T-helper 2 cell treated with Interferon-gamma antibody and Interleukin-4, amounts not matched to agents 100 ng/mL and 5 ng/mL, for 36 hours (primary cell): Measurements from ENCODE around the gene CCDC106. TPM values are rescaled to one million over a fixed set of nuclear protein-coding genes. Genes with fewer than 3 reads are reported as not detected.

ENCODE experiments used
- intact Hi-C: fragments of 100-400 bp; cut with micrococcal nuclease; formaldehyde crosslinking; loops from one replicate; pipeline ENCODE4 v1.15.1; 2023
- total RNA-seq: library from RNA; stranded (reverse); gene quantifications from 2 replicates; pipeline ENCODE4 v1.2.3, GENCODE V29; 2022

CCDC106 gene
- total RNA-seq, 1 donor from 2014 or later = 7.0 TPM

DNA sequence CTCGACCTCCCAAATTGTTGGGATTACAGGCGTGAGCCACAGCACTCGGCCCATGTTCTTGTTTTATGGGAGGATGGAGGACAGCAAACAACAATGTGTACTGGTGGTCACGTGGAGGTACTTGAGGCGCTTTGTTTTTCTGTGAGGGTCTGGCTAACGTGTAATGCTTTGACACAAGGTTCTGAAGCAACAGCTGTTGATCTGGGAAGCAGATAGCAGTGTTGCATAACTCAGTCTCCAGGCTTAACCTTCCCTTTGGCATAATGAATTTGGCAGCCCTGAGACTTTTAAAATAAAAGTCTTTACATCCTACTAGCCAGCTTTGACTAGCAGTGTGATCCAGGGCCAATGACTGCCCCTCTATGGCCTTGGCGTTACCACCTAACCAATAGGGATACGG is 14.2 kb upstream of the CCDC106 start:
- intact Hi-C loops = loop anchor here (2.0 to 10.0 kb wide), 3 partner anchors 41 to 249 kb away; partner anchors contain the start of genes EPN1, RPL28 and TMEM238

GRCh38 chr19:55635334-55635717 is 12.7 kb upstream of the CCDC106 start:
- intact Hi-C loops = loop anchor here (1.0 to 10.0 kb wide), 3 partner anchors 8 to 251 kb away; partner anchors contain the start of genes EPN1, RPL28, TMEM238 and ZNF581

GRCh38 chr19:55635856-55636440 is 12.1 kb upstream of the CCDC106 start:
- intact Hi-C loops = loop anchor here (1.0 to 10.0 kb wide), 3 partner anchors 7 to 251 kb away; partner anchors contain the start of genes EPN1, RPL28, TMEM238 and ZNF581

DNA sequence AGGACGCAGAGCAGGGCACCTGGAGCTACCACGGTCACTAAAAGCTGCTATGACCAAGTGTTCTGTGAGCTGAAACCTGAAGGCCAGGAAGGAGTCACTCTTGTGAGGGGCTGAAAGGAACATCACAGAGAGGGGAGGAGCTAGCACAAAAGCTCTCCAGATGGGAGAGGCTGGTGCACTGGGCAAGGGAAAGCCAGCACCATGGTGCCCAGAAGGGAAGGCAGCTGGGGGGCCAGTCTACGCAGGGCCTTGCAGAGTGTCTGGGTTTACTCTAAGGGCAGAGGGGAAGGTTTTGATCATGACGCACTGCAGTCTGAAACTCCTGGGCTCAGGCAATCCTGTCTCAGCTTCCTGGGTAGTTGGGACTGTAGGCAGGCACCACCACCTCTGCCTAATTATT is 11.3 kb upstream of the CCDC106 start:
- intact Hi-C loops = loop anchor here (10.0 kb wide), 1 partner anchor 252 kb away; the partner anchor contains the start of genes RPL28 and TMEM238

DNA sequence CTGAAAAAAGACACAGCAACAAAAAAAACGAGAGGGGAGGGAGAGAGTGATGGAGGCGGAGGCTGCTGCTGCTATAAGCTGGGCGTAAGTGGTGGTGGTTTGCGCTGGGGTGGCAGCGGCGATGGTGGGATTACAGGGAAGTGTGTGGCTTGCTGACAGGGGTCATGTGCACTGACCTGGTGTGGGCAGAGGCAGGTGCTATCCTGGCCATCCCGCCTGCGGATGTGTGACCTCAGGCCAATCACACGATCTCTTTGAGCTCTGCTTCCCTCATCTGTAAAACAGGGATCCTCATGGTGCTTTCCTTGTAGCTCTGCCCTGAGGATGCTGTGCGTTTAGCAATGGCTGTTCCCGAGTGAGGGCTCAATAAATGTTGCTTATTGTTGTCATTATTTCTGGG is 10.5 kb upstream of the CCDC106 start:
- intact Hi-C loops = loop anchor here (10.0 kb wide), 1 partner anchor 253 kb away; the partner anchor contains the start of genes RPL28 and TMEM238

DNA sequence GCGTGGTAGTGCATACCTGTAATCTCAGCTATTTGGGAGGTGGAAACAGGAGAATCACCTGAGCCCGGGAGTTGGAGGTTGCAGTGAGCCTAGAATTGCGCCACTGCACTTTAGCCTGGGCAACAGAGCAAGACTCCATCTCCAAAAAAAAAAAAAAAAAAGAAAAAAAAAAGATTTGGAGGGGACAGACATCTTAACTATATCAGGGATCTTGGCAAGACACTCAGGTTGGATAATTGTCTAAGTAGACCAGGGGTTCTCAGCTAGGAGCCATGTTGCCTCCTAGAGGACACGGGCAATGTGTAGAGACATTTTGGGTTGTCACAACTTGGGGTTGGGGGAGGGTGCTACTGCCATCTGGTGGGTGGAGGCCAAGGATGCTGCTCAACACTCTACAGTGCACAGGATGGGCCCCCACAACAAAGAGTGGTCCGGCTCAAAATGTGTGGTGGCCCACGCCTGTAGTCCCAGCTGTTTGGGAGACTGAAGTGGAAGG is 9.1 kb upstream of the CCDC106 start:
- intact Hi-C loops = loop anchor here (10.0 kb wide), 1 partner anchor 254 kb away; the partner anchor contains the start of genes RPL28 and TMEM238

- intact Hi-C loops = loop anchor here (5.0 kb wide), 1 partner anchor 1178 kb away; the partner anchor contains the start of gene LENG9
These were observed 7.9 kb upstream of the CCDC106 start for GRCh38 chr19:55640043-55640576.

DNA sequence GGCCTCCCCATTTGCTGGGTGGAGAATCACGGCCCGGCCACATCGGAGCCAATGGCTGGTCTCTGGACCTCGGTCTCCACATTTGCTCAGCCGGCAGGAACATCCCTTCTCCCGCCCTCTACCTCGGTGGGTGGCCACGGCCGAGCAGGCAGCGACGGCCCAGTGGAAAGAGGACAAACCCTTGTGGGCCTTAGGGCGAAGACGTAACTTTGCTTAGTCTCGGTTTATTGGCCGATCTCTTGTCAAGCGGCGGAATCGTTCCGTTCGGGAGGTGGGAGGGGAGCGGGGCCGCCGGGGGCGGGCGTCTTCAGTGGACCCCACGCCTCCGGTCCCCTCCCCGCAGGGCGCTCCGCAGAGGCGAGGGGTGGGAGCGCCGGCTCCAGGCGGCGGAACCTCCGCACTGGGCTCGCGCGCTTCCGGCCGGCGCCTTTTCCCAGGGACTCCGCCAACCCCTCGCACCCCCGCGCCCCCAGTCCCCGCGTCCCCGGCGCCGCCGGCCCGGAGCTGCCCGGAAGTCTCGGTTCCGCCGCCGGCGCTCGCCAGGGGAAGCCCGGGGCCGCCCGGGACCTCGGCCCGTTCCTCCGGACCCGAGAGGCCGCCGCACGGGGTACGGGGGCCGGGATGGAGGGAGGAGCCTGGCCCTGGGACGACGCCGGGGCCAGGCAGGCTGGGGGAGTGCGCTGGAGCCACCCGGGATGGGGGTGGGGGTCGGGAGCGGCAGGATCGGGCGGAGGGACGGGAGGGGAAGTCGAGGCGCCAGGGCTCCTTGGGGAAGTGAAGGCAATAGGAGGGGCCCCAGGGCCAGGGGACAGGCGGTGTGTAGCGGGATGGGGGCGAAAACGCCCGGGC is 7.2 kb upstream of the CCDC106 start, which contains the start of gene ZNF580:
Gene ZNF580, plus strand, starts transcription at position 426 of the 849 bp plus-strand sequence. CDS start 1,507 bp downstream, outside the sequence.
- intact Hi-C loops = loop anchor here (5.0 kb wide), 1 partner anchor 1178 kb away; the partner anchor contains the start of gene LENG9

- intact Hi-C loops = loop anchor here (5.0 kb wide), 1 partner anchor 1179 kb away; the partner anchor contains the start of gene LENG9
These were observed 6.4 kb upstream of the CCDC106 start for GRCh38 chr19:55641426-55642152.

DNA sequence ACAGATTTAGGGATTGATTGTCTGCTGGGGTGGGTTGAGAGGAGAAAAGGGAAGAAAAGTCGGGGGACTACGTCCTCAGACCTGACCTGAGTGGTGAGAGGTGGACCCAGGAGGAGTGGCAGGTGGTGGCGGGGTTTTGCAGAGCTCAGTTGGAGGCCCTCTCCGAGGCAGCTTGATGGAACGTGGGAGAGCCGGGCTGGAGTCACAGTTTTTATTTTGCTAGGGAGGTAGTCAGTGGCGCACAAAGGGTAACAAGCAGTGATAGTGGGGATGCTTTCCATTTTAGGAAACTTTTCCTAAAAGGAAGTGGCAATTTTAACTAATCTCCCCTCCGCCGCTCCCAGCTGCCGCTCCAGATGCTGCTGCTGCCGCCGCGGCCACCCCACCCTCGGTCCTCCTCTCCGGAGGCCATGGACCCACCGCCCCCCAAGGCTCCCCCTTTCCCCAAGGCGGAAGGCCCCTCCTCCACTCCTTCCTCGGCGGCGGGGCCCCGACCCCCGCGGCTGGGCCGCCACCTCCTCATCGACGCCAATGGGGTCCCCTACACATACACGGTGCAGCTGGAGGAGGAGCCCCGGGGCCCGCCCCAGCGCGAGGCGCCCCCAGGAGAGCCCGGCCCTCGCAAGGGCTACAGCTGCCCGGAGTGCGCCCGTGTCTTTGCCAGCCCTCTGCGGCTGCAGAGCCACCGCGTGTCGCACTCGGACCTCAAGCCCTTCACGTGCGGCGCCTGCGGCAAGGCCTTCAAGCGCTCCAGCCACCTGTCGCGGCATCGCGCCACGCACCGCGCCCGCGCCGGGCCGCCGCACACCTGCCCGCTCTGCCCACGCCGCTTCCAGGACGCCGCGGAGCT is 5.6 kb upstream of the CCDC106 start:
- intact Hi-C loops = loop anchor here (1.0 to 5.0 kb wide), 3 partner anchors 7 to 1180 kb away; partner anchors contain the start of gene LENG9

GRCh38 chr19:55643003-55643886 is 4.8 kb upstream of the CCDC106 start, which contains the start of gene ZNF581:
TSS of gene ZNF581 (plus strand) at chr19:55643649. CDS start at chr19:55644572, 923 bp downstream.
- intact Hi-C loops = loop anchor here (1.0 to 5.0 kb wide), 3 partner anchors 8 to 1181 kb away; partner anchors contain the start of gene LENG9

- intact Hi-C loops = loop anchor here (1.0 to 5.0 kb wide), 3 partner anchors 9 to 1182 kb away; partner anchors contain the start of gene LENG9
These were observed 4.2 kb upstream of the CCDC106 start for GRCh38 chr19:55643887-55644176.

GRCh38 chr19:55644191-55644833 is 3.7 kb upstream of the CCDC106 start:
- intact Hi-C loops = loop anchor here (5.0 kb wide), 1 partner anchor 1182 kb away; the partner anchor contains the start of gene LENG9

GRCh38 chr19:55644842-55645511 is 3.0 kb upstream of the CCDC106 start:
- intact Hi-C loops = loop anchor here (5.0 kb wide), 1 partner anchor 1183 kb away; the partner anchor contains the start of gene LENG9

DNA sequence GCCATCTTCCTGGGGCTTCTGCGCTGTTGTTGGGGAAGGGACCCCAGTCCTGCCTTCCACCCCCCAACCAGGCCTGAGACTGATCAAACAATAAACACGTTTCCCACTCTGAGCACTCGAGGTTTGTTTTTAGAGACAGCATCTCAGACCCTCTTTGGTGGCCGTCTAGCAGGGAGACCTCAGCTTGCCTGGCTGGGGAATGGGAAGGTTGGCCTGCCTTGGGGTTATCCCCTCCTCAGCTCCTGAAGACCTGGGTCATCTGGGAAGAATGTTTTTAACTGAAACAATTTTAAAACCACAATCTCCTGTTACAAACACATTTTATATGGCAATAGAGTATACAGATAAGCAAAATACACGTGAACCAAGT is 2.5 kb upstream of the CCDC106 start:
- intact Hi-C loops = no loop called here

DNA sequence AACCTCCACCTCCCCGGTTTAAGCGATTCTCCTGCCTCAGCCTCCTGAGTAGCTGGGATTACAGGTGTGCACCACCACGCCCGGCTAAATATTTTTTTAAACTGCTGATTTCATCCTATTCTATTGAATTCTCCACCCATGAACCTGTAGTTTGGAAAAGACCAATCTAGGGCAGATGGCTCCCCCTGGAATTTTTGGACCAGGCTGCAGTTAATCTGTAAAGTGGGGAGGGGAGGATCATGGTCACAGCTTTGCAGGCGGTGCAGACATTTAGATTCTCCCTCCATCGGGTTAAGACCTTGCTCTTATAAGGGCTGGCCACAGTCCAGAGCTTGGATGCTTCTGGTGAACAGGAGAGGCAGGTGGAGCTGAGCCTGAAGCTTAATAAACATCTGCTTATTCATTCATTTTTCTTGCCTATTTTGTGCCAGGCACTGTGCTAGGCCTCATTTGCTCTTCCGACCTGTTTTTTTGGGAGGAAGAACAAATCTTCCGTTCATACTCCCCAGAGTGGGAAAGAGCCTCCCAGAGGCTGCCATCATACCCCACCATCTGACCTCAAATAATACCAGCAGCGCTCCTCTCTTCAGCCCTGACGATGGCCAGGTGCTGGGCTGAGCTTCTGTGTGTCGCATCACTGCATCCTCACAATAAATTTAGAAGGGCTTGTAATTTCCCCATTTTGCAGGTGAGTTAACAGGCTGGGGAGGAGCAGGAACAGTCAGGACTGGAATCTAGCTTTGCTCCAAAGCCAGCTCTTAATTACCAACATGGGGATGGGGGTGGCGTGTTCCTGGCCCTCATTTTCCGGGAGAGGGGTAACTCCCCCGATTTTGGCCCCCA is 902 bp upstream of the CCDC106 start:
- intact Hi-C loops = no loop called here
